NCI-H1417 (cell line): Measurements from ENCODE around the gene HHIPL1.
"Not testable (repeated sequence)": the region's sequence is repeated elsewhere in the genome, so short reads cannot be mapped to it uniquely, and the experiment has no call there.

ENCODE experiments used
- DNase-seq, 3 experiments: peaks; one replicate each; lab custom pipeline; 2025; lab: John Stamatoyannopoulos, UW

Gene HHIPL1

GRCh38 chr14:99634443-99634842, 10.5 kb upstream of the HHIPL1 start:
- DNase-seq = no peak

DNA sequence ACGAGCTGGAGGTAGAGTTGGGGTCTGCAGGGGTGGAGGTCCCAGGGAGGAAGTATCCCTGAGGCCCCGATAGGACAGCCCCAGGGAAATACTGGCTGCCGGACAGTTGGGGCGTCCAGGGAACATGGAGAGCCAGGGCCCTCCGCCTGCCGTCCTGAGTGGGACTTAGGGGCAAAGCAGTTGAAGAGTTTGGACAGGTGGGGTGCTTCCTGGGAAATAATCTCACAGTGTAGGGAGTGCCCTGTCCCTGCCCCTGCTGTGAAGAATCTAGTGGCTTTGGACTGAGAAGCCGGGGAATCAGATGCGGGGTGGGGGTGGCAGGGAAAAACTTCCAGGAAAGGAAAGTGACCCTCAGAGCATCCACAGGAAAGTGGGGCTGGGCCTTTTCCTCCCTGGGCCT, 9.8 kb upstream of the HHIPL1 start:
- no peak for DNase-seq

DNA sequence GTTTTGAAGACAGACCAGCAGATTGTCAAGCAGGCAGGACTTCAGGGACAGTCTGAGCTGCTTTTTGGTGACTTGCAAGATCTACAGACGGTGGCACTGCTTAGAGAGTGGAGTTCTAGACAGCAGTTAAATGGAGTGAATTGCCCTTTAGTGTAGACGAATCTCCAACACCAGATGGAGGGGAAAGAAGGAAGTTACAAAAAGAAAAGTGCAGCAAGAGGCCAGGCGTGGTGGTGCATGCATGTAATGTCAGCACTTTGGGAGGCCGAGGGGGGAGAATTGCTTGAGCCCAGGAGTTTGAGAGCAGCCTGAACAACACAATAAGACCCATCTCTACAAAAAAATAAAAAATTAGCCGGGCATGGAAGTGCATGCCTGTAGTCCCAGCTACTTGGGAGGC, 8.4 kb upstream of the HHIPL1 start:
- no peak for DNase-seq

DNA sequence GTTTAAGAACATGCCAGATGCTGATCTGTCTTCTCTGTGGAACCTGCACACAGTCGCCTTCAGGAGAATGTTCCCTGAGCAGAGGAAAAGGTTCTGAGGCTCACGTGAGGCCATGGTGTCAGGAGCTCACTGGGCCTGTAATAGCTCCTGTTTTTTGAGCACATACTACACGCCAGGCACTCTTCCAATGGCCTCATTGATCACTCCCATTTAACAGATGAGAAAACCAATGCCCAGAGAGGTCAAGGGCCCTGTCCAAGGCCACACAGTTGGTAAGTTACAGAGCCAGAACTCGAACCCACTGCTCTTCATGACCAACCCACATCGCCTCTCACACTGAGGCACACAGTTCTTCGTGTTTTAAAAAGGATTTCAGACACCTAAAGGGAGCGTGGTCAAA, 7.3 kb upstream of the HHIPL1 start:
- no peak for DNase-seq

DNA sequence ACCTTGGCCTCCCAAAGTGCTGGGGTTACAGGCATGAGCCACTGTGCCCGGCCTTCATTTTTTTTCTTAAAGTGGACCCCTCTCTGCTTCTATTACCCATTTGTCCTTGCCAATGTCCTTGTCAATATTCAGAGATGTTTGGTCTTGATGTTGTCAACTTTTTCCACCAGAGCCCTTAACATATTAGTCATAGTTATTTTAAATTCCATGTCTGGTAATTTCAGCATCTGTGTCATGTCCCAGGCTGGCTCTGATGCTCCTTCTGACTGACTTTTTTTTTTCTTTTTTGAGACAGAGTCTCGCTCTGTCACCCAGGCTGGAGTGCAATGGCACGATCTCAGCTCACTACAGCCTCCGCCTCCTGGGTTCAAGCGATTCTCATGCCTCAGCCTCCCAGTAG, 2.2 kb upstream of the HHIPL1 start:
- DNase-seq = not testable (repeated sequence)

- DNase-seq = no peak
Measured at GRCh38 chr14:99643343-99643742, 1.6 kb upstream of the HHIPL1 start.

DNA sequence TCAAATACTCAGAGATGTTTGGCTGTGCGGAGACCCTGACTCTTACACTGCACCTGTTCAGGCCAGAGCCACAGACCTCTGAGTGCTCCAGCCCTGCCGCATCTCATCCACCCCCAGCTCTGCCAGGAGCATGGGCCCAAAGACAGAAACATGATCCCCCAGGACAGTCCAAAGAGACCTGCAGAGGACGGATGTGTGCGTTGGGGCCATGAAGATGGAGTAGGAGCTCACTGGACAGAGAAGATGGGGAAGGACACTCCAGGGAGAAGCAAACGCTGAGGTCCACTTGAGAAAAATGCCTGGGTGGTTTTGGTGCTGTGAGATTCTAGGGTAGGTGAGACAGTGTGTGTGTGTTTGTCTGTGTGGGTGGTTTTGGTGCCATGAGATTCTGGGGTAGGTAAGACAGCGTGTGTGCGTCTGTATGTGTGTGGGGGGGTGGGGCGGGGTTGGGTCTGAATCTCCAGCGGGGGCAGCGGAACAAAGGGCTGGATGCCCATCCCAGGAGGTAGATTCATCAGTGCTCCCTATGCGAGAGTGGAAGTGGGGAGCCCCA, 818 bp upstream of the HHIPL1 start:
- no peak for DNase-seq

DNA sequence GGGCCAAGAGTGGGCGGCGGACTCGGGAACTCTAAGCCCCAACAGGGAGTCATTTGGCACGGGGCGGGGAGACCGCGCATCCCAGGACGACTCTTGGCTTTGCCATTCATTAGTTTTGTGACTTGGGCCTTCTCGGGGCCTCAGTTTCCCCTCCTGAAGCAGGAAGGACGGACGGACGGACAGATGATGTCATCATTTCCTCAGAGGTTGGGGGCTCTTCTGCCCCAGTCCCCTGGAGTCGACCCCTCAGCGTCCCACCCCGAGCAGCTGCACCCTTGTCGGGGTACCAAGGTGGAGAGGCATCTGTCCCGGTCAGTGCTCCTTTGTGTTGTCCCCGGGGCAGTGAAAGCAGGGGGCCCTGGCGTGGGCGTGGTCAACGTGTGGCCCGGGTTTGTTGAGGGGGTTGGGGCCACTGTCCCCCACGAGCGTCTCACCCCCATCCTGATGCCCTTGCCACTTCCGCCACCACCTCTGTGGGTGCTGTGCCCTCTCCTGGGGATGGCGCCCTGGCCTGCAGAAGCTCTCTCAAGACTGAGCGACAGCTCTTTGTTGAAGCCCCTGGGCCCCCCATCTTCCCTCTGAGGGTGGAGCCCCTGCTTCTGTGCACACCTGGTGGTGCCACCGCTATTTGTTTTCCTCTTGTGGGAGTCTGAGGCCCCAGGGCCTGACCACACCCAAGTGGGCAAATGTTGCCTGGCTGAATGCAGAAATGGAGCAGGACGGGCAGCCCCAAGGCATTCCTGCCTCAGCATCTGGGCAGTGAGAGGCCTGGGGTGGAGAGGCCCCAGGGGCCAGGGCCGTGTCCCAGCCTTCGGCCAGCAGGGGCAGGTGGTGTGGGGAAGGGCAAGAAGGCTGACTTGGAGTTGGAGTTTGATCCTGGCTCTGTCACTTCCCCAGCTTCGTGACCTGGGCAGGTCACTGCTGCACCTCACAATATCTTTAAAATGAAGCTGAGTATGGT, 896 bp downstream of the HHIPL1 start:
- DNase-seq = no peak

GRCh38 chr14:99647411-99647810, 2.5 kb downstream of the HHIPL1 start:
- no peak for DNase-seq

- DNase-seq = no peak
Measured at GRCh38 chr14:99648027-99648784, 3.3 kb downstream of the HHIPL1 start.

- no peak for DNase-seq
Measured at GRCh38 chr14:99649219-99649618, 4.3 kb downstream of the HHIPL1 start.

GRCh38 chr14:99649643-99650042, 4.7 kb downstream of the HHIPL1 start:
- no peak for DNase-seq

- no peak for DNase-seq
Measured at GRCh38 chr14:99650189-99650588, 5.3 kb downstream of the HHIPL1 start.

- no peak for DNase-seq
Measured at GRCh38 chr14:99651953-99652746, 7.2 kb downstream of the HHIPL1 start.

DNA sequence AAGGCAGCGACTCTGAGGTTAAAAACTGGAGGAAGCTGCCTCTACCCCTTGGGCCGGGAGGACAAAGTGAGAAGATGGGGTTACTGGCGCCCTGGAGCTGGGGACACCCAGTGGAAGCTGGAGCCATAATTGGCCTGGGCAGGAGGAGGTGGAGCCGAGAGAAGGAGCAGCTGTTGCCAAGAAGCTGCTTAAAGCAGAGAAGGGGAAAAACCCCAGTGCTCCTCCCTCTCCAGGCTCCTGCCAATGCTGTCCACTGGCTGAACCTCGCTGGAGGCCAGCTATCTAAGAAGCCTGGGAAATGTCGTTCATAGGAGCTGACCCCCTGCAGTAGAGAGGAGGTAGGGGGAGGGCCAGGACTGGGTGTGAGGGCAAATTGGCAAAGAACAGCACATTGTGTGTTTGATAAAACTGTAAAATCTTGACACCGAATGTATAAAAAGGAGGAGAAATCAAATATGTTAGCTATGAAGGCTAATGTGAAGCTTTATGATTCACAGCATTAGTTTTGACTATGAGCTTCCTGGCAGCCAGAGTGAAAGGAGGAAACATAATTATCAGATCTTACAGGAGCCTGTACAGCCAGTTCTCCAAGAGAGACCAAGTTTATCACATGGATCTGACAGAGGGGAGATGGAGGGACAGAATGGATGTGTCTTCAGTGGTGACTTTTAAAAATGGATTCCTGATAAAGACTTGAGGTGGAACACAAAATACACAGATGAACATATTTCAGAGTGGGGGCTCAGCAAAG, 9.5 kb downstream of the HHIPL1 start:
- DNase-seq = no peak

- DNase-seq = no peak
Measured at GRCh38 chr14:99655521-99655920, 10.6 kb downstream of the HHIPL1 start.

GRCh38 chr14:99656171-99656570, 11.2 kb downstream of the HHIPL1 start:
- DNase-seq = no peak

DNA sequence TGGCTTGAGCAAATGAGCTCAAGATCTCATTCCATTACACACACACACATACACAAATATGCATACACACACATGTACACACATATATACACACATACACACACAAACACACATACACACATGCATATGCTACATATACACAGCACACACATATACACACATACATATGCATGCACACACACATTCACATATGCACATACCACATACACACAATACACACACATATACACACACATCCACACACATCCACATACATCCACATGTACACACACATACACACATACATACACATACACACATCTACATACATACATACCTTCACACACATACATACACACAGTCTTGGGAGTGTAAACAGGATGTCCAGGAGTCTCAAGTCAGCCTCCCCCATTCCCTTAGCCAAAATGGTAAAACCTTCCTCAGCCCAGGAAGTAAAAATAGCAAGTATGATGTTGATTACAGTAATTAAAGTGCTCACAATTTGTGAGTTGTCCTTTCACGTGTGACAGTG, 12.8 kb downstream of the HHIPL1 start:
- DNase-seq = no peak

- no peak for DNase-seq
Measured at GRCh38 chr14:99658218-99658845, 13.4 kb downstream of the HHIPL1 start.

DNA sequence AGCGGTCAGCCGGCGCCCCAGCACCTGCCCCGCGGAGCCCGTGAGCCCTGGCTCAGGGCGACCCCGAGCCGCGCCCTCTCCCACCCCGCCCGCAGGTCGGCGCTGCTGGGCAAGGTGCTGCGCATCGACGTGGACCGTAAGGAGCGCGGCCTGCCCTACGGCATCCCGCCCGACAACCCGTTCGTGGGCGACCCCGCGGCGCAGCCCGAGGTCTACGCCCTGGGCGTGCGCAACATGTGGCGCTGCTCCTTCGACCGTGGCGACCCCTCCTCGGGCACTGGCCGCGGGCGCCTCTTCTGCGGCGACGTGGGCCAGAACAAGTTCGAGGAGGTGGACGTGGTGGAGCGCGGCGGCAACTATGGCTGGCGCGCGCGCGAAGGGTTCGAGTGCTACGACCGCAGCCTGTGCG, 14.4 kb downstream of the HHIPL1 start:
- no peak for DNase-seq
